WTC11 (cell line): ENCODE measurements around the gene TFPI2. TPM values are rescaled to one million over a fixed set of nuclear protein-coding genes. Genes with fewer than 3 reads are reported as not detected.

ENCODE experiments used
- ATAC-seq: fragments of 200-7000 bp; cut with Tn5 transposase; 2 replicates; pipeline ENCODE4 v1.10.0; 2021; ENCODE audit warnings: mild to moderate bottlenecking, moderate library complexity
- CTCF ChIA-PET: fragments of 300-600 bp; sonication (Branson Sonifier 250); formaldehyde crosslinking; loops from one replicate; lab custom pipeline; 2021; ENCODE audit warnings: antibody characterized with exemption; lab: Charles Lee
- POLR2A ChIA-PET: fragments of 350-600 bp; sonication (Branson Sonifier 250); formaldehyde crosslinking; loops from one replicate; lab custom pipeline; 2021; ENCODE audit warnings: antibody characterized with exemption; lab: Charles Lee
- DNase-seq: peaks from one replicate; pipeline ENCODE4 v3.0.0; 2021; ENCODE audit warnings: low spot score
- H3K27ac Mint-ChIP-seq: 2 replicates; pipeline ENCODE4 v1.8.0; 2021; ENCODE audit warnings: mixed read lengths
- H3K27me3 Mint-ChIP-seq: 2 replicates; pipeline ENCODE4 v1.8.0; 2021; ENCODE audit warnings: low read depth, mild to moderate bottlenecking, moderate library complexity, mixed read lengths
- H3K36me3 Mint-ChIP-seq: 2 replicates; pipeline ENCODE4 v1.8.0; 2021; ENCODE audit warnings: mixed read lengths
- H3K4me1 Mint-ChIP-seq: 2 replicates; pipeline ENCODE4 v1.8.0; 2022; ENCODE audit warnings: mixed read lengths
- H3K4me3 Mint-ChIP-seq: 2 replicates; pipeline ENCODE4 v1.8.0; 2021; ENCODE audit warnings: mild to moderate bottlenecking, moderate library complexity, mixed read lengths
- H3K9me3 Mint-ChIP-seq: 2 replicates; pipeline ENCODE4 v1.8.0; 2021; ENCODE audit warnings: mixed read lengths
- ATF1 ChIP-seq: sonication (generic); formaldehyde crosslinking; IDR thresholded peaks from 2 replicates; pipeline ENCODE4 v1.8.1; 2023; ENCODE audit warnings: mild to moderate bottlenecking, moderate library complexity, missing genetic modification reagents
- ATF3 ChIP-seq: sonication (generic); formaldehyde crosslinking; conservative IDR thresholded peaks from 2 replicates; pipeline ENCODE4 v1.8.1; 2022; ENCODE audit warnings: mild to moderate bottlenecking, missing genetic modification reagents
- E2F4 ChIP-seq: sonication (generic); formaldehyde crosslinking; IDR thresholded peaks from 2 replicates; pipeline ENCODE4 v1.8.1; 2022; ENCODE audit warnings: low read depth, mild to moderate bottlenecking, moderate library complexity, missing genetic modification reagents, borderline replicate concordance
- E2F5 ChIP-seq: sonication (generic); formaldehyde crosslinking; IDR thresholded peaks from 2 replicates; pipeline ENCODE4 v1.8.1; 2022; ENCODE audit warnings: mild to moderate bottlenecking, moderate library complexity, missing genetic modification reagents
- ELF4 ChIP-seq: sonication (generic); formaldehyde crosslinking; IDR thresholded peaks from 2 replicates; pipeline ENCODE4 v1.8.1; 2022; ENCODE audit warnings: low read depth, mild to moderate bottlenecking, moderate library complexity, missing genetic modification reagents
- ETV6 ChIP-seq: sonication (generic); formaldehyde crosslinking; IDR thresholded peaks from 2 replicates; pipeline ENCODE4 v1.8.1; 2022; ENCODE audit warnings: mild to moderate bottlenecking, missing genetic modification reagents
- FOXJ3 ChIP-seq: sonication (generic); formaldehyde crosslinking; IDR thresholded peaks from 2 replicates; pipeline ENCODE4 v1.9.0; 2021; ENCODE audit warnings: missing genetic modification reagents, mild to moderate bottlenecking, borderline replicate concordance
- FOXK1 ChIP-seq: sonication (generic); formaldehyde crosslinking; IDR thresholded peaks from 2 replicates; pipeline ENCODE4 v1.8.0; 2022; ENCODE audit warnings: mild to moderate bottlenecking, moderate library complexity, missing genetic modification reagents
- GTF2I ChIP-seq: fragments of 250-450 bp; sonication (Bioruptor Pico); conservative IDR thresholded peaks from 2 replicates; pipeline ENCODE4 v1.4.0; 2021; ENCODE audit warnings: mild to moderate bottlenecking
- HMGA2 ChIP-seq: fragments of 250-450 bp; sonication (Bioruptor Pico); IDR thresholded peaks from 2 replicates; pipeline ENCODE4 v1.4.0; 2021; ENCODE audit warnings: mild to moderate bottlenecking, moderate library complexity
- HMGXB4 ChIP-seq: sonication (generic); formaldehyde crosslinking; IDR thresholded peaks from 2 replicates; pipeline ENCODE4 v1.8.1; 2023; ENCODE audit warnings: mild to moderate bottlenecking, moderate library complexity, missing genetic modification reagents
- NFE2L1 ChIP-seq: sonication (generic); formaldehyde crosslinking; IDR thresholded peaks from 2 replicates; pipeline ENCODE4 v1.8.1; 2023; ENCODE audit warnings: missing genetic modification reagents
- NR3C1 ChIP-seq: sonication (generic); formaldehyde crosslinking; conservative IDR thresholded peaks from 2 replicates; pipeline ENCODE4 v1.8.1; 2023; ENCODE audit warnings: low read depth, mild to moderate bottlenecking, missing genetic modification reagents
- RORB ChIP-seq: fragments of 250-450 bp; sonication (Bioruptor Pico); IDR thresholded peaks from 2 replicates; pipeline ENCODE4 v1.9.0; 2021; ENCODE audit warnings: mild to moderate bottlenecking
- SOX15 ChIP-seq: fragments of 250-450 bp; sonication (Bioruptor Pico); IDR thresholded peaks from 2 replicates; pipeline ENCODE4 v1.9.0; 2021; ENCODE audit warnings: mild to moderate bottlenecking
- SP1 ChIP-seq: sonication (generic); formaldehyde crosslinking; conservative IDR thresholded peaks from 2 replicates; pipeline ENCODE4 v1.8.1; 2022; ENCODE audit warnings: missing genetic modification reagents
- ZMAT4 ChIP-seq: fragments of 250-450 bp; sonication (Bioruptor Pico); IDR thresholded peaks from 2 replicates; pipeline ENCODE4 v1.9.0; 2021; ENCODE audit warnings: mild to moderate bottlenecking
- ZNF121 ChIP-seq: sonication (generic); formaldehyde crosslinking; IDR thresholded peaks from 2 replicates; pipeline ENCODE4 v1.8.0; 2023; ENCODE audit warnings: missing genetic modification reagents
- ZNF138 ChIP-seq: sonication (generic); formaldehyde crosslinking; conservative IDR thresholded peaks from 2 replicates; pipeline ENCODE4 v1.8.1; 2022; ENCODE audit warnings: mild to moderate bottlenecking, moderate library complexity, missing genetic modification reagents
- ZNF281 ChIP-seq: sonication (generic); formaldehyde crosslinking; IDR thresholded peaks from 2 replicates; pipeline ENCODE4 v1.8.0; 2023; ENCODE audit warnings: mild to moderate bottlenecking, missing genetic modification reagents
- ZNF671 ChIP-seq: fragments of 250-450 bp; sonication (Bioruptor Pico); IDR thresholded peaks from 2 replicates; pipeline ENCODE4 v1.8.0; 2021; ENCODE audit warnings: mild to moderate bottlenecking
- ZSCAN18 ChIP-seq: fragments of 250-450 bp; sonication (Bioruptor Pico); IDR thresholded peaks from 2 replicates; pipeline ENCODE4 v2.1.2; 2022; ENCODE audit warnings: mild to moderate bottlenecking, moderate library complexity
- total RNA-seq: library from RNA; stranded (reverse); gene quantifications from 3 replicates; pipeline ENCODE4 v1.2.3, GENCODE V29; 2021

The TFPI2 gene
- total RNA-seq, 1 experiment from 2014 or later = 10.4 TPM

GRCh38 chr7:93927585-93927984, 37.0 kb upstream of the TFPI2 start:
- CTCF ChIA-PET = interaction anchor here (0.9 kb wide), 1 partner anchor 553 kb away, joined by 3 read pairs; no protein-coding TSS in a partner anchor
- 0 out of 2 replicates have a peak, but pooled peaks cover 4% of the 10 kb centered on the region for H3K9me3 Mint-ChIP-seq
- no peaks in the 10 kb centered on the region for H3K36me3 Mint-ChIP-seq
- POLR2A ChIA-PET = no interaction called here
- no peak overlapping the region for H3K4me3 Mint-ChIP-seq
- TF ChIP-seq HMGXB4 (CRISPR knock-in tag) (no peak), GTF2I (CRISPR knock-in tag) (no peak), ZNF121 (no peak)
- H3K4me1 Mint-ChIP-seq = peaks cover 7% of the 10 kb centered on the region; the same call in 1 of the 2 replicates
- ATAC-seq (no peak), DNase-seq (no peak)
- H3K27me3 Mint-ChIP-seq = no peaks in the 10 kb centered on the region
- no peak overlapping the region for H3K27ac Mint-ChIP-seq

- DNase-seq = no peak
- POLR2A ChIA-PET = no interaction called here
- no peak for TF ChIP-seq NR3C1 (CRISPR knock-in tag)
- no peak for TF ChIP-seq ELF4
- TF ChIP-seq E2F5 (CRISPR knock-in tag) = no peak
- no peak for TF ChIP-seq ETV6 (CRISPR knock-in tag)
- no peak for TF ChIP-seq NFE2L1 (CRISPR knock-in tag)
- TF ChIP-seq HMGA2 (CRISPR knock-in tag) = no peak
- TF ChIP-seq ATF3 (CRISPR knock-in tag) = no peak
- no peak for TF ChIP-seq ZMAT4 (CRISPR knock-in tag)
- no peak for TF ChIP-seq ZNF138 (CRISPR knock-in tag)
- no peak for TF ChIP-seq ATF1 (CRISPR knock-in tag)
- no peak for TF ChIP-seq SP1 (CRISPR knock-in tag)
- no peak for TF ChIP-seq E2F4
Measured at GRCh38 chr7:93926800-93927199, 36.2 kb upstream of the TFPI2 start.

GRCh38 chr7:93923942-93924341, 33.4 kb upstream of the TFPI2 start:
- no peaks in the 10 kb centered on the region for H3K36me3 Mint-ChIP-seq
- 0 out of 2 replicates have a peak, but pooled peaks cover 4% of the 10 kb centered on the region for H3K9me3 Mint-ChIP-seq
- no peak overlapping the region for H3K4me3 Mint-ChIP-seq
- no peak for DNase-seq
- CTCF ChIA-PET = no interaction called here
- H3K27ac Mint-ChIP-seq = no peak overlapping the region
- no peak for ATAC-seq
- POLR2A ChIA-PET = no interaction called here
- peaks cover 23% of the 10 kb centered on the region for H3K4me1 Mint-ChIP-seq
- H3K27me3 Mint-ChIP-seq = no peaks in the 10 kb centered on the region
- TF ChIP-seq SOX15 = no peak
- TF ChIP-seq ZNF671 (CRISPR knock-in tag) = no peak

More at GRCh38 chr7:93926800-93927199, 36.2 kb upstream of the TFPI2 start:
- no peak overlapping the region for H3K27ac Mint-ChIP-seq
- H3K4me1 Mint-ChIP-seq = peaks cover 9% of the 10 kb centered on the region; the same call in 1 of the 2 replicates
- CTCF ChIA-PET = no interaction called here
- H3K36me3 Mint-ChIP-seq = no peaks in the 10 kb centered on the region
- H3K4me3 Mint-ChIP-seq = no peak overlapping the region
- no peaks in the 10 kb centered on the region for H3K27me3 Mint-ChIP-seq
- 0 out of 2 replicates have a peak, but pooled peaks cover 4% of the 10 kb centered on the region for H3K9me3 Mint-ChIP-seq
- no peak for ATAC-seq

GRCh38 chr7:93923296-93923695, 32.7 kb upstream of the TFPI2 start:
- H3K36me3 Mint-ChIP-seq = no peaks in the 10 kb centered on the region
- DNase-seq (no peak), ATAC-seq (no peak)
- peaks cover 23% of the 10 kb centered on the region for H3K4me1 Mint-ChIP-seq
- no peaks in the 10 kb centered on the region for H3K27me3 Mint-ChIP-seq
- CTCF ChIA-PET = no interaction called here
- 0 out of 2 replicates have a peak, but pooled peaks cover 4% of the 10 kb centered on the region for H3K9me3 Mint-ChIP-seq
- no peak overlapping the region for H3K4me3 Mint-ChIP-seq
- no peak overlapping the region for H3K27ac Mint-ChIP-seq
- POLR2A ChIA-PET = no interaction called here
- TF ChIP-seq ZSCAN18 (CRISPR knock-in tag) (no peak), ZNF281 (CRISPR knock-in tag) (no peak), FOXJ3 (no peak), RORB (CRISPR knock-in tag) (no peak), FOXK1 (CRISPR knock-in tag) (no peak)
